GM21526 (cell line): ENCODE results near the gene PACS2.
"Not testable (repeated sequence)": the region's sequence is repeated elsewhere in the genome, so short reads cannot be mapped to it uniquely, and the experiment has no call there.

ENCODE experiments used
- ATAC-seq: cut with Tn5 transposase; IDR thresholded peaks from one replicate; pipeline ENCODE4 v1.9.1; 2021; ENCODE audit warnings: moderate library complexity; ENCODE audit not compliant: unreplicated experiment, low FRiP score

The PACS2 gene

GRCh38 chr14:105287249-105288102, 27.1 kb upstream of the PACS2 start:
- ATAC-seq: no peak

DNA sequence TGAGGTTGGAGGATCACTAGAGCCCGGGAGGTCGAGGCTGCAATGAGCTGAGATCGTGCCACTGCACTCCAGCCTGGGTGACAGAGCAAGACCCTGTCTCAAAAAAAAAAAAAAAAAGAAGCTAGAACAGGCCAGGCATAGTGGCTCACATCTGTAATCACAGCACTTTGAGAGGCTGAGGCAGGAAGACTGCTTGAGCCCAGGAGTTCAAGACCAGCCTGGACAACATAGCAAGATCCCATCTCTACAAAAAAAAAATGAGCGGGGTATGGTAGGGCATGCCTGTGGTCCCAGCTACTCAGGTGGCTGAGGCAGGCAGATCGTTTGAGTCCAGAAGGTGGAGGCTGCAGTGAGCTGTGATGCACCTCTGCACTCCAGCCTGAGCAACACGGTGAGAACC, 25.6 kb upstream of the PACS2 start:
- ATAC-seq: not testable (repeated sequence)

DNA sequence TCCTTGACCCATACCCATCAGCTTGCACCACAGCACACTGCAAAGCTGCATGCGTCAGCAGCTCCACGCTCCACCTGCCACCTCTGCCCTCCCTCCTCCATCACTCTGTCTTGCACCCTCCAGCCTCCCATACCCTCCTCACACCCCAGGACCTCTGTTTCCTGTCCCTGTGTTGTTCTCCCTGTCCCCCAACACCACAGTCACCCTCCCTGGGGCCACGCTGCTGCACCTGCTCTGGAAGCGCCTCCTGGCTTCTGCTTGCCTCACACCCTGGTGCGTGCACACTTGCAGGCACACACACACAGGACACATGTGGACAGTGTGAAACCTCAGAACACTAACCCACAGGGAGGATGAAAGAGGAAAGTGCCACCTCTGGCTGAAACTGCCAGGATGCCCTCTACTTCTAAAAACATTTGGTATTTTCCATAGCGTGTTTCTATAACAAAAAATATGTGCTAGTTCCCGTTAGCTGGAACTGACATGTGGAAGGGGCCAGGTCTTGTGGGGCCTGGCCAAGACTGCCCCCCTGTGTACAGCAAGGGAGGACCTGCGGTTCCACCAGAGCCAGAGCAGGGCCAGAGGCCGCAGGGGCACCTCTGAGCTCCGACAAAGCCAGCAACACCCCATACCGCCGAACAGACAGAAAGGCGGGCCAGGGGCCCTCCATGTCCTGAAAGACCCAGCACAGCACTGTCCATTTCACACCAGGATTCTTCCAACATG, 23.8 kb upstream of the PACS2 start:
- ATAC-seq: no peak

- no peak for ATAC-seq
These were observed 21.5 kb upstream of the PACS2 start for GRCh38 chr14:105292826-105293711.

GRCh38 chr14:105294142-105294597, 20.4 kb upstream of the PACS2 start:
- ATAC-seq: no peak

- not testable (repeated sequence) for ATAC-seq
These were observed 17.2 kb upstream of the PACS2 start for GRCh38 chr14:105297311-105297710.

DNA sequence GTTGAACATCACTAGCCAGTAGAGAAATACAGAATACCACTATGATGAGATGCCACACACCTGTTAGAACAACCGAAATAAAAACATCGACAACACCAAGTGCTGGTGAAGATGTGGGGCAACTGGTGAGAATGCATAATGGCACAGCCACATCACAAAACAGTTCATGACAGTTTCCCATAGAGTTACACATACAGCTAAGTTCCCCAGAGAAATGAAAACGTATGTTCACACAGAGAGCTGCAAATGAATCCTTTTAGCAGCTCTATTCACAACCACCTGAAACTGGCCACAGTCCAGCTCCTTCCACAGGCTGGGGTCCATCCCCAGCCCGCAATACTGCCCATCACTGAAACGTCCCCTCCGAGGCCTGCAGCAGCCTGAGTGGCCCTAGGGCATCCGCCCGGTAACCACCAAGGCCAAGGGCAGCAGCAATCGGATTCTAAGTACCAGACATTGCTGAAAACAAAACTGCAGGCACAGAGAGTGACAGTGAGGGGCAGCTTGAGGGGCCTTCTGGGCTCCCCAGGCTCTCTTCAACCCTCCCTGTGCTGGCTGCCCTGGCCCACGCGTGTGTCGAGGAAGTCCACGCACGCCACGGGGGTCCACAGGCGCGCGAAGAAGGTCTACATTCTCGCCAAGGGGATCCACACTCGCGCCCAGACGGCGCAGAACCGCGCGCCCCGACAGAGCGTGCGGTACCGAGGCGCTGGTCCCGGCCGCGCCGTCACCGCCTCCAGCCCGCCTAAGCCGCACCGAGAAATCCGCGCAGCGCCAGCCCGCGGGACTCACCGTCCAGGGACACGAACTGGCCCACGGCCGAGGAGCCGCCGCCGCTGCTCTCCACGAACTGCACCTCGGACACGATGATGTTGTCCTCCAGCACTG, 14.7 kb upstream of the PACS2 start:
- ATAC-seq: peak; percentile 3

GRCh38 chr14:105300542-105301102, 13.9 kb upstream of the PACS2 start, which contains the start of gene BRF1:
TSS of gene BRF1 (minus strand) at chr14:105301001. CDS start at chr14:105300629, 372 bp downstream.
- ATAC-seq: peak; percentile 83

DNA sequence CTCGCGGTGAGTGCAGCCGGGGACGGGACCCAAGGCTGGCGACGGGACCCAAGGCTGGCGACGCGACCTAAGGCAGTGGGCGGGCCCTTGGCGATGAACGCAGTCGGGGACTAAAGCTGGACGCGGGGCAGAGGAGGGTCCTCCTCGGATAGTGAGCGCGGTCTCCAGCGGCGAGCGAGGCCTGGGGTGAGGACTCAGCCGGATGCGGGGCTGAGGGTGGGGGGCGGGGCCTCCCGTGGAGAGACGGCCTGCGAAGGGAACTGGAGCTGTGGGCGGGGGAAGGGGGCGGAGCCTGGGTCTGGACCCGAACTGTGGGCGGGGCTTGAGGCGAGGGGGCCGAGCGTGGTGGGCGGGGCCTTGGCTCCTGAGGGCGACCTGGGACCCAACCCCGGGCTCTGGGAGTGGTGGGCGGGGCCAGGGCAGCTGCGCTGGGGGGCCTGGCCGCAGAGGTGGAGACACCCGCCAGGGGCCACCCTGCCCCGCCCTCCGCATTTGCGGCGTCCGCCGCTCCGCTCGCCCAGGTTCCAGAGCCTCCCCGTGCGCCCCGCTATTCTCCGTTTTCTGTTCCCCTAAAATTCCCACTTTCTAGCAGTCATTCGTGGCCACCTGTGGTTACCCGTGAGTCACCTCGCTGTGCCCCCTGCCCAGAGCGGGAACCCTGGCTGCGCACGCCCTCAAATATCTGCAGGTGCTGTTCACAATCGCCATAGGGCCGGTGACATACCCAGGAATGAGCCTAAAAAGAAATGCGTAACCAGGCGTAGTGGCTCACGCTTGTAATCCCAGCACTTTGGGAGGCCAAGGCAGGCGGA, 13.2 kb upstream of the PACS2 start:
- ATAC-seq: peak; percentile 50

DNA sequence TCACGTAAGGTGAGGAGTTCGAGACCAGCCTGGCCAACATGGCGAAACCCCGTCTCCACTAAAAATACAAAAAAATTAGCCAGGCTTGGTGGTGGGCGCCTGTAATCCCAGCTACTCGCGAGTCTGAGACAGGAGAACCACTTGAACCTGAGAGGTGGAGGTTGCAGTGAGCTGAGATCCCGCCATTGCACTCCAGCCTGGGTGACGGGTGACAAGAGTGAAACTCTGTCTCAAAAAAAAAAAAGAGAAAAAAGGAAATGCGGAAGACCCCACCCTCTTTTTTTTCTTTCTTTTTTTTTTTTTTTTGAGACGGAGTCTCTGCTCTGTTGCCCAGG, 12.7 kb upstream of the PACS2 start:
- not testable (repeated sequence) for ATAC-seq

DNA sequence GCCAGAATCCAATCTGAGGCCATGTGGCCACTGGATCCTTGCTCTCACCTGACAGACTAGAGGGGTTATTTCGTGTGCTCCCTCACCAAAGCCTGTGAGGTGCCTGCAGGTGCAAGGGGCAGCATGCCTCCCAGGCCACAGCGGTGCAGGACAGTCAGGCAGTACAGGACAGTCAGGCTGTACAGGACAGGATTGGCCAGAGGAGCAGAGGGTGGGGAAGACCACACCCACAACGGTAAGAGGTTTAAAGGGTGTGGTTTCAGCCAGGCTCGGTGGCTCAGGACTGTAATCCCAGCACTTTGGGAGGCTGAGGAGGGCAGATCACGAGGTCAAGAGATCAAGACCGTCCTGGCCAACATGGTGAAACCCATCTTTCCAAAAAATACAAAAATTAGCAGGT, 10.6 kb upstream of the PACS2 start:
- ATAC-seq: no peak

DNA sequence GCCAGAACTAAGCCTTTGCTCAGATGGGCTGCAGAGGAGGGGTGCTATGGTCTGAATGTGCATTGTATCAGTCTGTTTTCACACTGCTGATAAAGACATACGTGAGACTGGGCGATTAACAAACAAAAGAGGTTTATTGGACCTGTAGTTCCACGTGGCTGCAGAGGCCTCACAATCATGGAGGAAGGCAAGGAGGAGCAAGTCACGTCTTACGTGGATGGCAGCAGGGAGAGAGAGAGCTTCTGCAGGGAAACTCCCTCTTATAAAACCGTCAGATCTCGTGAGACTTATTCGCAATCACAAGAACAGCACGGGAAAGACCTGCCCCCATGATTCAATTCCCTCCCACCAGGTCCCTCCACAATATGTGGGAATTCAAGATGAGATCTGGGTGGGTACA, 10.0 kb upstream of the PACS2 start:
- ATAC-seq: no peak

DNA sequence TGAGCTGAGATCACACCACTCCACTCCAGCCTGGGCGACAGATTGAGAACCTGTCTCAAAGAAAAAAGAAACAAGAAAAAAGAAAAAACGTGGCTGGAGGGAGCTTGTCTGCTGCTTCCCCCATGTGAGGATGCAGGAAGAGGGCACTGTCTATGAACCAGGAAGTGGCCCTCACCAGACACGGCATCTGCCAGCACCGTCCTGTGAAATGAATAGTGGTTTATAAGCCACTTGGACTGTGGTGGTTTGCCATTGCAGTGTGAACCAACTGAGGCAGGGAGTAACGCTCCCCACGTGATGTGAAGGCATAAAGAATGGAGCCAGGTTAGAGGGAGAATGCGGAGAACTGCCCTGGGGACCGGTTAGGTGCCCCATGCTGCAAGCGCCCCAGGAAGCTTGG, 9.2 kb upstream of the PACS2 start:
- no peak for ATAC-seq

GRCh38 chr14:105305791-105306190, 8.8 kb upstream of the PACS2 start:
- ATAC-seq: no peak

DNA sequence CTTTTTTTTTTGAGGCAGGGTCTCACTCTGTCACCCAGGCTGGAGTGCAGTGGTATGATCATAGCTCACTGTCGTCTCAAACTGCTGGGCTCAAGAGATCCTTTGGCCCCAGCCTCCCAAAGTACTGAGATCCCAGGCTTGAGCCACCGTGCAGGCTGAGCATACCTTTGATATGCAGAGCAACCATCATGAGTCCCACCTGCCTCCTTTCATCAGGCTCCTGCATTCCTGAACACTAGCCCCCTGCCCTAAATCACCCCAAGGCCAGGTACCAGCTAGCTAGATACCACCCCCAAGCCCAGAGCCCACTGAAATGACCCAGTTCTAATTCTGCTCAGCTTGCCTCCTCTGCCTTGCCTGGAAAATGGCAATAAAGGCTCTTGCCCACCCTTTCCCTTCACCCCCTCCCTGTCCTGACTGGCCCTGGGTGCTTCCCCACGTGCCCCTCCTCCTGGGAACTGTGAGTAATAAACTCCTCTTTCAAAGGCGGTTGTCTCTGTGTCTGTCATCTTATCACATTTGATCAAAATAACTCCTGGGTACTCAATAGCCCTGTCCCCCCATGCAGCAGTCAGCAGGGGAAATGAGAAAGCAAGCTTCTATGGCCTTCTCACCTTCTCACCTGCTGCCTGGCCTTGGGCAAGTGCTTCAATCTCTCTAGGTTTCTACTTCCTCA, 7.4 kb upstream of the PACS2 start:
- no peak for ATAC-seq

GRCh38 chr14:105309371-105309770, 5.2 kb upstream of the PACS2 start:
- no peak for ATAC-seq

DNA sequence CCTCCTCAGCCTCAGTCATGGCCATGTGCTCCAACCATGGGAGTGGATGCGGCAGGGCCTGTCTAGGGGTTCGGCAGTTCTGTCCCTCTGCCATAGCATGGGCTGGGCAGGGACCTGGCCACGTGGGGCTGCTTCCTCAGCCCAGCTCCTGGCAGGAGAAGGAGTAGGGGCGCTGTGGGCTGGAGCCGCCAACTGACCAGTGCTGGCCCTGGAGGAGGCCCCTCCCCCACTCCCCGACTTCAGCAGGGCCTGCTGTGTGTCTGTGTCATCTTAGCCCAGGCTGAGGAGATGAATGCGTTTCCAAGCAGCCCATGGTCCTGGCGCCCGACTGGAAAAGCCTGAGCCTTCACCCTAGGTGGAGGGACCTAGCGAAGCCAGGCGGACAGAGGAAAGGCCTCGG, 2.7 kb upstream of the PACS2 start:
- ATAC-seq: no peak

DNA sequence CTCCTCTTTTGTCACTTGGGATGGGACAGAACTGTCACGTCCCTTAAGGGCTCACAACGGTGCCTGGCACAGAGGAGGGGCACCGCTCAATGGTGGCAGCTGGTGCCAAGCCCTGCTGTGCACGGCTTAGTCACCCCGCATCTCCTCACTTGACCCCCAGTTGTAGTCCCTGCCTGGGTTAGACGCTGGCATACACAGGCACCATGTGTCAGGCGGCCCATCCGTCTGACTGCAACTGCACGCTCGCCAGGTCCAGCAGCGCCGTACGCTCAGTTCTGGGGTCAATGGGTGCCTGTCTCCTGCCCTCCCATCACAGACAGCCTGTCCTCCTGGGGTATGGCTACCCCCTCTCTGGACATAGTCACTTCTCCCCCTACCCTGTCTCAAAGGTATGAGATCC, 1.6 kb upstream of the PACS2 start:
- ATAC-seq: no peak
